Tibial nerve (tissue), 4 donors: ENCODE measurements around the gene DLGAP1.

Experiments
- EP300 ChIP-seq, 2 donors: sonication (generic); formaldehyde crosslinking; IDR thresholded peaks; one replicate each; pipeline ENCODE4 v1.6.1; 2017; ENCODE audit warnings: antibody characterized with exemption in 2 of 2, mild to moderate bottlenecking in 1 of 2
- POLR2A ChIP-seq, 2 donors: fragments of 450-650 bp; IDR thresholded peaks; one replicate each; pipeline ENCODE4 v1.6.1; 2017; ENCODE audit warnings: antibody characterized with exemption in 2 of 2, mild to moderate bottlenecking in 2 of 2, moderate library complexity in 2 of 2
- TF ChIP-seq, protein P1 (sequence below), 5 experiments: fragments of 200-600 bp in 3 of 5; fragments of 450-650 bp in 2 of 5; sonication (generic) in 3 of 5; IDR thresholded peaks; one replicate each; pipeline ENCODE4 v1.5.1; 2016 to 2019; ENCODE audit warnings: antibody characterized with exemption in 5 of 5, mild to moderate bottlenecking in 3 of 5, moderate library complexity in 2 of 5

DNA sequence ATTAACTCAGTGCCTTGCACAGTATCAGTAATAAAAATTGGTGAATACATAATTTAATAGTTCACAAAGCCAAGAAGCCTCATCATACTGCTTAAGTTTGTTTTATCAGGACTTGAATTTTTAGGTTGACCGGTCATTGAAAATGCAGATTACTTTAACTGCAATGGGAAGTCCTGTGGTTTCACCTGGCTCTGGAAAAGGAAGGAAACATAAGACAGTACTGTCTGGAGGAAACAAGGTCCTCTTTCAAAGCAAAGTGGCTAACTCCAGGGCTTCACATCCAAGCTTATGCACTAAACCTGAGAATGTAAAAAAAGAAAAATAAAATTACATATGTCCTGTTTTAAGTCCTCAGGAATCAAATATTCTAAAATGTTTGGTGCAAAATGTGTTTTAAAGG lies 119.7 kb downstream of the DLGAP1 start:
- no peak for TF ChIP-seq EP300 (IDR thresholded peaks at IDR 0.05)
- TF ChIP-seq, protein P1, sequence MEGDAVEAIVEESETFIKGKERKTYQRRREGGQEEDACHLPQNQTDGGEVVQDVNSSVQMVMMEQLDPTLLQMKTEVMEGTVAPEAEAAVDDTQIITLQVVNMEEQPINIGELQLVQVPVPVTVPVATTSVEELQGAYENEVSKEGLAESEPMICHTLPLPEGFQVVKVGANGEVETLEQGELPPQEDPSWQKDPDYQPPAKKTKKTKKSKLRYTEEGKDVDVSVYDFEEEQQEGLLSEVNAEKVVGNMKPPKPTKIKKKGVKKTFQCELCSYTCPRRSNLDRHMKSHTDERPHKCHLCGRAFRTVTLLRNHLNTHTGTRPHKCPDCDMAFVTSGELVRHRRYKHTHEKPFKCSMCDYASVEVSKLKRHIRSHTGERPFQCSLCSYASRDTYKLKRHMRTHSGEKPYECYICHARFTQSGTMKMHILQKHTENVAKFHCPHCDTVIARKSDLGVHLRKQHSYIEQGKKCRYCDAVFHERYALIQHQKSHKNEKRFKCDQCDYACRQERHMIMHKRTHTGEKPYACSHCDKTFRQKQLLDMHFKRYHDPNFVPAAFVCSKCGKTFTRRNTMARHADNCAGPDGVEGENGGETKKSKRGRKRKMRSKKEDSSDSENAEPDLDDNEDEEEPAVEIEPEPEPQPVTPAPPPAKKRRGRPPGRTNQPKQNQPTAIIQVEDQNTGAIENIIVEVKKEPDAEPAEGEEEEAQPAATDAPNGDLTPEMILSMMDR (IDR thresholded peaks at IDR 0.05): no peak
- TF ChIP-seq POLR2A (IDR thresholded peaks at IDR 0.05): no peak
